Kidney (tissue), 14 donors: Measurements from ENCODE around the gene BTG1. TPM values are rescaled to one million over a fixed set of nuclear protein-coding genes. Genes with fewer than 3 reads are reported as not detected.
A peak's percentile ranks its signal among the peaks of the same experiment; 100 is the strongest.

ENCODE experiments used
- DNase-seq, 5 donors: peaks; one replicate each; pipeline ENCODE4 v3.0.0-alpha.2; 2013 to 2020
- FAIRE-seq: peaks from 2 replicates; lab custom pipeline; 2012; peaks lifted over from hg19 to GRCh38; lab: Jason Lieb, UNC
- H3K27ac ChIP-seq, 2 donors: one replicate each; pipeline ENCODE4 v1.7.0; 2013; ENCODE audit warnings: low read depth in 2 of 2, low read length in 2 of 2, inconsistent platforms in 1 of 2
- H3K27me3 ChIP-seq: one replicate; pipeline ENCODE4 v1.7.1; 2013; ENCODE audit warnings: low read length, inconsistent platforms; ENCODE audit not compliant: control insufficient read depth, insufficient read depth
- H3K36me3 ChIP-seq, 3 donors: one replicate each; pipeline versions ENCODE4 v1.7.0 to v1.7.1; 2013; ENCODE audit warnings: low read length in 3 of 3, control low read depth in 1 of 3, inconsistent platforms in 1 of 3; ENCODE audit not compliant: insufficient read depth in 3 of 3, control insufficient read depth in 2 of 3
- H3K4me1 ChIP-seq, 3 donors: one replicate each; pipeline versions ENCODE4 v1.7.0 to v1.7.1; 2013; ENCODE audit warnings: low read length in 3 of 3, inconsistent platforms in 1 of 3, low read depth in 1 of 3; ENCODE audit not compliant: control insufficient read depth in 2 of 3, insufficient read depth in 2 of 3
- H3K4me3 ChIP-seq, 3 donors: one replicate each; pipeline versions ENCODE4 v1.7.0 to v1.8.1; 2013; ENCODE audit warnings: low read length in 3 of 3, control low read depth in 1 of 3, inconsistent platforms in 1 of 3
- H3K9ac ChIP-seq, 3 donors: one replicate each; pipeline versions ENCODE4 v1.7.0 to v1.7.1; 2013; ENCODE audit warnings: low read length in 3 of 3, control low read depth in 1 of 3, inconsistent platforms in 1 of 3
- H3K9me3 ChIP-seq, 3 donors: one replicate each; pipeline versions ENCODE4 v1.7.0 to v1.7.1; 2013; ENCODE audit warnings: low read length in 3 of 3, control low read depth in 1 of 3, inconsistent platforms in 1 of 3; ENCODE audit not compliant: control insufficient read depth in 2 of 3, insufficient read depth in 1 of 3
- intact Hi-C: fragments of 100-400 bp; cut with DNase I; formaldehyde crosslinking; loops from one replicate; pipeline ENCODE4 v1.11.1; 2022
- polyA plus RNA-seq: library from polyadenylated mRNA; stranded (reverse); fragments of 350-450 nt; fragmentation: Illumina TruSeq; extraction: RNeasy Lipid Tissue Mini Kit (QIAGEN cat#74804); gene quantifications from one replicate; pipeline ENCODE4 v1.2.3, GENCODE V29; 2014; ENCODE audit warnings: low read depth, low replicate concordance; ENCODE audit not compliant: insufficient read depth
- total RNA-seq: library from RNA; stranded (reverse); fragmentation: NEBNext Ultra II Directional; extraction: Animal tissue kit (Norgen Biotek cat#: 25700); gene quantifications from one replicate; pipeline ENCODE4 v1.2.1, GENCODE V29; 2021
- TF ChIP-seq, protein P1 (sequence below): IDR thresholded peaks from 3 replicates; pipeline ENCODE4 v1.5.1; 2012; ENCODE audit warnings: mild to moderate bottlenecking, moderate library complexity, borderline replicate concordance; ENCODE audit not compliant: insufficient read depth; ENCODE audit errors: extremely low read depth
- donor health status: control.
- donor health status: control.
- donor health status: control.
- donor health status: control.
- donor health status: control.
- donor health status: DM: yes; HTN: yes; CAD: no.
- donor health status: Normal renal cell carcinoma (clear cell type).

The BTG1 gene
- total and polyA plus RNA-seq, 2 donors from 2014 or later: 59.9 to 173 TPM

DNA sequence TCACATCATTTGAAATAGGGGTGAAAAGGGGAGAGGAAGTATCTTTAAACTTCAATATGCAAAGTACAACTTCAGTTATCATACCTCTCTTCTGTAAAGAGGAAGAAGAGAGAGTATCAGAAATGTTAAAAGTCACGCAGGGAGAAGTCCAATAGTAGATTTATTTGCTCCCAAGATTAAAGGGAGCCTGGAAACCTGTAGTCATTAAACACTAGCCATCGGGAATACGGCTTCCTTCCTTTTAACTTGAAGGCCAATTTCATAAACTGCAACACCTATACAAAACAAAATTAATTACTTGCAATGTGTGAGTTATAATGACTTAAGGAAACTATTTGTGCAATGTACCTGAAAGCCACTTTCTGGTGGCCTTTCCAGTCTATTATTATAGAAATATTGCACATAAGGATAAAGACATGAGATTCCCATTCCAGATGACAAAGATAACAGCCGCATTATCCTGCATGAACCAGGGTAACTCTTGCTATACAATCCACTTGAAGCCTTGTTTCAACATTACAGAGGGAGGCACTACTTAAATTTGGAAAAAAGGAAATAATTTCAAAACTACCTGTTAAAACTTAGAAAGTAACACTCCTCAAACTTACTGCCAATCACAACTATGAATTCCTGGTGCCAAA, 4.6 kb downstream of the BTG1 start:
- Histone ChIP-seq H3K9ac (peak overlapping the region; percentile 61 to 97 (median 84)), H3K36me3 (peaks cover 4 to 17% (median 12%) of the 10 kb centered on the region in 3 donors), H3K9me3 (no peaks in the 10 kb centered on the region), H3K4me3 (peak overlapping the region; percentile 79 to 97 (median 89)), H3K27ac (peak overlapping the region in 1 of 2 donors; percentile 16), H3K4me1 (peaks cover 0 to 19% (median 14%) of the 10 kb centered on the region in 3 donors), H3K27me3 (no peaks in the 10 kb centered on the region)
- FAIRE-seq: no peak
- intact Hi-C loops: loop anchor here (10.0 kb wide), 1 partner anchor 434 kb away; no protein-coding TSS in a partner anchor
- TF ChIP-seq, protein P1, sequence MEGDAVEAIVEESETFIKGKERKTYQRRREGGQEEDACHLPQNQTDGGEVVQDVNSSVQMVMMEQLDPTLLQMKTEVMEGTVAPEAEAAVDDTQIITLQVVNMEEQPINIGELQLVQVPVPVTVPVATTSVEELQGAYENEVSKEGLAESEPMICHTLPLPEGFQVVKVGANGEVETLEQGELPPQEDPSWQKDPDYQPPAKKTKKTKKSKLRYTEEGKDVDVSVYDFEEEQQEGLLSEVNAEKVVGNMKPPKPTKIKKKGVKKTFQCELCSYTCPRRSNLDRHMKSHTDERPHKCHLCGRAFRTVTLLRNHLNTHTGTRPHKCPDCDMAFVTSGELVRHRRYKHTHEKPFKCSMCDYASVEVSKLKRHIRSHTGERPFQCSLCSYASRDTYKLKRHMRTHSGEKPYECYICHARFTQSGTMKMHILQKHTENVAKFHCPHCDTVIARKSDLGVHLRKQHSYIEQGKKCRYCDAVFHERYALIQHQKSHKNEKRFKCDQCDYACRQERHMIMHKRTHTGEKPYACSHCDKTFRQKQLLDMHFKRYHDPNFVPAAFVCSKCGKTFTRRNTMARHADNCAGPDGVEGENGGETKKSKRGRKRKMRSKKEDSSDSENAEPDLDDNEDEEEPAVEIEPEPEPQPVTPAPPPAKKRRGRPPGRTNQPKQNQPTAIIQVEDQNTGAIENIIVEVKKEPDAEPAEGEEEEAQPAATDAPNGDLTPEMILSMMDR: no peak
- DNase-seq: peak in 1 of 5 donors; percentile 24

DNA sequence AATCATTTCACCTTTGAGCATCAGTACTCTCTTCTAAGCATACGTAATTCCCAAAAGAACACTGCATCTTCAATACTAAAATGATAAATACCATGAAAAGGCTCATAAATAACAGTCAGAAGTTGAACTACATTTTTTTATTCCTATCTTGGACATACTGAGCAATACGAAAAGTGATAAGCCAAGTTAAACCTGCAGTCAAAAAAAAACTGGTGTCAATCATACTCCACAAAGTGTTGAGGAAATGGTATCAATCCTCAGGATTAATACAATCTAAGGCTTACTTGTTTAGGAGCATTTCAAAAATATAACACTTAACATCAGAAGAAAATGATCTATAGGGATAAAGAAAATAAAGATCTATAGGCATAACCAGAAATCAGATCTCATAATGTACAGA, 5.5 kb downstream of the BTG1 start:
- FAIRE-seq (no peak), DNase-seq (no peak)
- TF ChIP-seq, protein P1: no peak
- Histone ChIP-seq H3K4me3 (peak overlapping the region; percentile 79 to 97 (median 89)), H3K9ac (peak overlapping the region; percentile 80 to 97 (median 84)), H3K27me3 (no peaks in the 10 kb centered on the region), H3K9me3 (no peaks in the 10 kb centered on the region), H3K27ac (peak overlapping the region; percentile 19 to 57), H3K4me1 (peaks cover 0 to 19% (median 14%) of the 10 kb centered on the region in 3 donors), H3K36me3 (peaks cover 4 to 17% (median 12%) of the 10 kb centered on the region in 3 donors)
- intact Hi-C loops: loop anchor here (10.0 kb wide), 1 partner anchor 435 kb away; no protein-coding TSS in a partner anchor

DNA sequence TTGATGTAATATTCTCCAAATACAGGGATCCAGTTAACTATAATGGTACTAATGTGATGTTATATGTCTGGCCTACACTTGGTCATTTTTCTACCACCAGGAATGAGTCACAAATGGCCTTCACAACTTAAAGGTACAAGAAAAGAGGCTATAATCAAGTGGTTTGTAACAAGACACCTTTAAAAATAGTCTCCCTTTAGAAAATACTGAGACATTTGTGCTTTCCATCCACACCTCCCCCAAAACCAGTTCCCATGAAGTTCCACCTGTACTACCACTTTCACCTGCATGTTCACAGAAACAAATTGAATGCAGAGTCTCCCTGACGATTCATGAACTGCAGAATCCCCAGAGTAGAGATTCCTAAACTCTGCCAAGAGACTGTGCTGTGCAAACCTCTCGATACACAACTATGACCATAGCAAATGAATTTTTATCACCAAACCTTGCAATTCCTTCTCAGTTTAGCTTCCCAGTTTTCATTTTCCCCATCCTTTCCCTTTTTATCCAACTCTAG, 6.0 kb downstream of the BTG1 start:
- Histone ChIP-seq H3K4me3 (peak overlapping the region; percentile 79 to 97 (median 89)), H3K27ac (peak overlapping the region; percentile 19 to 57), H3K9ac (peak overlapping the region; percentile 80 to 97 (median 84)), H3K27me3 (no peaks in the 10 kb centered on the region), H3K9me3 (no peaks in the 10 kb centered on the region), H3K4me1 (peaks cover 0 to 19% (median 14%) of the 10 kb centered on the region in 3 donors), H3K36me3 (peaks cover 4 to 17% (median 12%) of the 10 kb centered on the region in 3 donors)
- TF ChIP-seq, protein P1: no peak
- FAIRE-seq (no peak), DNase-seq (peak in 2 of 5 donors; percentile 38 to 46)
- intact Hi-C loops: loop anchor here (10.0 kb wide), 1 partner anchor 435 kb away; no protein-coding TSS in a partner anchor
